Spleen (tissue), 11 donors: Measurements from ENCODE around the gene TPSD1. TPM values are rescaled to one million over a fixed set of nuclear protein-coding genes. Genes with fewer than 3 reads are reported as not detected.

ENCODE experiments used
- DNase-seq: peaks from one replicate; pipeline ENCODE4 v3.0.0-alpha.2; 2020
- H3K27ac ChIP-seq, 8 donors: fragments of 200-600 bp; sonication (generic) in 7 of 8; 1 replicate in 4 of 8; 2 replicates in 4 of 8; pipeline versions ENCODE4 v1.5.0 to v1.8.0; 2016 to 2021; ENCODE audit warnings: inconsistent platforms in 4 of 8, mild to moderate bottlenecking in 4 of 8, moderate library complexity in 1 of 8
- H3K27me3 ChIP-seq, 7 donors: fragments of 200-600 bp; sonication (generic) in 6 of 7; replicated peaks in 1 of 7; 1 replicate in 4 of 7; 2 replicates in 3 of 7; pipeline versions ENCODE4 v1.5.0 to v1.8.0; 2016 to 2021; ENCODE audit warnings: inconsistent platforms in 3 of 7, mild to moderate bottlenecking in 1 of 7
- H3K36me3 ChIP-seq, 6 donors: fragments of 200-600 bp; sonication (generic) in 5 of 6; 1 replicate in 4 of 6; 2 replicates in 2 of 6; pipeline versions ENCODE4 v1.5.0 to v1.8.0; 2016 to 2021; ENCODE audit warnings: inconsistent platforms in 2 of 6
- H3K4me1 ChIP-seq, 6 donors: fragments of 200-600 bp; sonication (generic) in 5 of 6; 1 replicate in 3 of 6; 2 replicates in 3 of 6; pipeline versions ENCODE4 v1.5.0 to v1.8.0; 2016 to 2021; ENCODE audit warnings: inconsistent platforms in 3 of 6
- H3K4me3 ChIP-seq, 8 donors: fragments of 200-600 bp; sonication (generic) in 7 of 8; 1 replicate in 4 of 8; 2 replicates in 4 of 8; pipeline versions ENCODE4 v1.5.0 to v1.8.0; 2016 to 2021; ENCODE audit warnings: inconsistent platforms in 4 of 8, mild to moderate bottlenecking in 4 of 8, moderate library complexity in 2 of 8
- H3K9me3 ChIP-seq, 8 donors: fragments of 200-600 bp; sonication (generic) in 7 of 8; 1 replicate in 4 of 8; 2 replicates in 4 of 8; pipeline versions ENCODE4 v1.5.0 to v1.8.0; 2016 to 2021; ENCODE audit warnings: inconsistent platforms in 4 of 8
- CTCF ChIP-seq, 11 experiments: fragments of 200-600 bp in 7 of 11; fragments of 450-650 bp in 4 of 11; sonication (generic) in 4 of 11; IDR thresholded peaks in 8 of 11; conservative IDR thresholded peaks in 3 of 11; 1 replicate in 7 of 11; 2 replicates in 4 of 11; pipeline versions ENCODE4 v1.4.0 to v1.8.0; 2016 to 2021; ENCODE audit warnings: antibody characterized with exemption in 11 of 11, inconsistent platforms in 4 of 11, mild to moderate bottlenecking in 1 of 11
- POLR2A ChIP-seq, 3 donors: fragments of 450-650 bp; IDR thresholded peaks; one replicate each; pipeline ENCODE4 v1.5.1; 2017; ENCODE audit warnings: antibody characterized with exemption in 3 of 3, mild to moderate bottlenecking in 1 of 3
- POLR2AphosphoS5 ChIP-seq, 3 donors: sonication (generic); formaldehyde crosslinking; IDR thresholded peaks; one replicate each; pipeline ENCODE4 v1.5.1; 2017; ENCODE audit warnings: antibody characterized with exemption in 3 of 3
- WGBS, 5 donors: extraction: QIAGEN DNeasy Blood & Tissue Kit in 3 of 5; methylation state at CpG; one replicate each; pipeline versions ENCODE4 v1.1.5 to v1.1.7; 2013 to 2018; 5-methylcytosine and 5-hydroxymethylcytosine counted together
- intact Hi-C: fragments of 100-400 bp; cut with DNase I; formaldehyde crosslinking; loops from one replicate; pipeline ENCODE4 v1.15.0; 2023; ENCODE audit warnings: low total_unique reads
- polyA plus RNA-seq, 3 donors: library from polyadenylated mRNA; stranded (reverse); fragments of 200-250 nt; gene quantifications; one replicate each; pipeline ENCODE4 v1.2.1, GENCODE V29; 2013
- total RNA-seq, 7 donors: library from RNA; depleted of rRNA in 3 of 7; stranded (reverse); fragments of >200 nt in 3 of 7; fragmentation: NEBNext Ultra II Directional in 4 of 7; extraction: Animal tissue kit (Norgen Biotek cat#: 25700) in 4 of 7; gene quantifications; one replicate each; pipeline versions ENCODE4 v1.1.0 to v1.2.1, GENCODE V29; 2016 to 2021
- donor health status: healthy with polysubstance abuse.
- donor health status: DM: no; HTN: no; CAD: no; lungs with moderate emphysema.
- donor health status: DM: no; HTN: no; CAD: no.
- donor health status: Bipolar disorder and iron deficiency.
- donor health status: healthy.
- donor health status: DM: no; HTN: no; CAD: no.
- donor health status: DM: yes; HTN: yes; CAD: no.

TPSD1 gene
- total and polyA plus RNA-seq, 10 donors = 0.11 to 0.76 TPM; not detected in 8

DNA sequence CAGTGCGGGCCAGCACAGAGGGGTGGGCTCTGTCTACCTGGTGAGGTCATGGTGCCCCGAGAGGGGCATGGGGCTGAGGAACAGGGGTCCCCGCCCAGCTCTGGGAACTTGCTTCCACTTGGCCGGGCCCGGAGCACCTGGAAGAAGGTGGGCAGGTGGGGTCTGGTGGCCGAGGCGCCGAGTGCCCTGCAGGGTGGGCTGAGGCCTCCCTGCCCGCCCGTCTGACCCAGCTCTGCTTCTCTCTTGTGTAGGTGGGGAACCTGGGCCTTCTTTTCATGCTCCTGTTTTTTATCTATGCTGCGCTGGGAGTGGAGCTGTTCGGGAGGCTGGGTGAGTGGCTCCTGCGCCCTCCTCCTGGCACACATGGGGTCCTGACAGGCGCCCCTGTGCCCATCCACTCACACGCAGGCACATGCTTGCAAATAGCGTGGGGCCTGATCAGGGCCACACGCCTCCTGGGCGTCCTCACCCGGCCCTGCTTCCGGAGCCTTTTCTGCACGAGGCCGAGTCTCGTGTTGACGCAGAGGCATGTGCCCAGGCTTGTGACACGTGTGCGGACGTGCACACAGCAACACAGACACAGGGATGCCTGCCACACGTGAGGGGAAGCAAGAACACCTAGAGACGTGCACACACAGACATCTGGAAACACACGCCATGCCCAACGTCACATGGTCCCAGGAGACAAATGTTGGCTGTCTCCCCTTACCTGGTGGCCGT lies 39.0 kb upstream of the TPSD1 start:
- DNase-seq = no peak
- H3K4me3 ChIP-seq = no peak overlapping the region
- 86 to 93% (median 90%) methylated on average over 17 to 32 of the region's 32 CpGs for WGBS, 5 donors

GRCh38 chr16:1217526-1217925 lies 38.3 kb upstream of the TPSD1 start:
- Histone ChIP-seq H3K36me3 (no peaks in the 10 kb centered on the region), H3K27me3 (peaks cover 0 to 79% (median 0%) of the 10 kb centered on the region in 7 donors), H3K9me3 (no peaks in the 10 kb centered on the region), H3K27ac (no peak overlapping the region), H3K4me3 (no peak overlapping the region), H3K4me1 (no peaks in the 10 kb centered on the region)
- 81 to 92% (median 88%) methylated on average over 16 to 24 of the region's 24 CpGs for WGBS, 5 donors
- TF ChIP-seq POLR2A (IDR thresholded peaks at IDR 0.05) (no peak), CTCF (IDR thresholded peaks at IDR 0.05 in 8 of 11, conservative IDR thresholded peaks at IDR 0.05 in 3 of 11) (no peak), POLR2AphosphoS5 (IDR thresholded peaks at IDR 0.05) (no peak)
- DNase-seq = no peak
- intact Hi-C loops = no loop called here

More for the DNA sequence above, 39.0 kb upstream of the TPSD1 start:
- no peaks in the 10 kb centered on the region for H3K9me3 ChIP-seq
- no peaks in the 10 kb centered on the region for H3K36me3 ChIP-seq
- peaks cover 0 to 74% (median 0%) of the 10 kb centered on the region in 7 donors for H3K27me3 ChIP-seq
- H3K4me1 ChIP-seq = no peaks in the 10 kb centered on the region
- no peak overlapping the region for H3K27ac ChIP-seq
- no peak for TF ChIP-seq CTCF (IDR thresholded peaks at IDR 0.05 in 8 of 11, conservative IDR thresholded peaks at IDR 0.05 in 3 of 11)
- TF ChIP-seq POLR2AphosphoS5 (IDR thresholded peaks at IDR 0.05) = no peak
- TF ChIP-seq POLR2A (IDR thresholded peaks at IDR 0.05) = no peak
- intact Hi-C loops = no loop called here

DNA sequence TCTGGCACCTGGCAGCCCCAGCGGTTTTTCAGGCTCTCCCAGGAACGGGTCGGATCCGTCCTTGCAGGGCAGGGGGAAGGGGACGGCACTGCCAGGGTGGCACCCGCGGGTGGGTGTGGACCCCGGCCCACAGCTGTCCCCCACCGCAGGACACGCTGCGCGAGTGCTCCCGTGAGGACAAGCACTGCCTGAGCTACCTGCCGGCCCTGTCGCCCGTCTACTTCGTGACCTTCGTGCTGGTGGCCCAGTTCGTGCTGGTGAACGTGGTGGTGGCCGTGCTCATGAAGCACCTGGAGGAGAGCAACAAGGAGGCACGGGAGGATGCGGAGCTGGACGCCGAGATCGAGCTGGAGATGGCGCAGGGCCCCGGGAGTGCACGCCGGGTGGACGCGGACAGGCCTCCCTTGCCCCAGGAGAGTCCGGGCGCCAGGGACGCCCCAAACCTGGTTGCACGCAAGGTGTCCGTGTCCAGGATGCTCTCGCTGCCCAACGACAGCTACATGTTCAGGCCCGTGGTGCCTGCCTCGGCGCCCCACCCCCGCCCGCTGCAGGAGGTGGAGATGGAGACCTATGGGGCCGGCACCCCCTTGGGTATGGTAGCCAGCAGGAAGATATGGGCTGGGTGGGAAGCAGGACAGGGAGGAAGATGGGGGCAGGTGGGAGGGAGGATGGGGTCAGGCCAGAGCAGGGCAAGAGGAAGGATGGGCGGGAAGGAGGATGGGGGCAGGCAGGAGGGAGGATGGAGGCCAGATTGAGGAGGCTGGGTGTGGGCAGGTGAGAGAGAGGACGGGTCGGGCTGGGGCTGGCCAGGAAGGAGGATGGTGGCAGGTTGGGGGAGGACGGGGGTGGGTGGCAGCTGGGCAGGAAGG lies 37.6 kb upstream of the TPSD1 start:
- intact Hi-C loops = no loop called here
- peaks cover 0 to 83% (median 0%) of the 10 kb centered on the region in 7 donors for H3K27me3 ChIP-seq
- no peak overlapping the region for H3K27ac ChIP-seq
- DNase-seq = no peak
- H3K4me1 ChIP-seq = no peaks in the 10 kb centered on the region
- no peak overlapping the region for H3K4me3 ChIP-seq
- no peaks in the 10 kb centered on the region for H3K36me3 ChIP-seq
- TF ChIP-seq CTCF (IDR thresholded peaks at IDR 0.05 in 8 of 11, conservative IDR thresholded peaks at IDR 0.05 in 3 of 11) (no peak), POLR2AphosphoS5 (IDR thresholded peaks at IDR 0.05) (no peak), POLR2A (IDR thresholded peaks at IDR 0.05) (no peak)
- WGBS, 5 donors = 84 to 92% (median 88%) methylated on average over 41 to 49 of the region's 49 CpGs
- H3K9me3 ChIP-seq = no peaks in the 10 kb centered on the region
